SH-SY5Y (cell line): ENCODE measurements around the gene HNRNPM.

Source experiments
- GATA2 ChIP-seq: IDR thresholded peaks from 2 replicates; pipeline ENCODE4 v1.6.1; 2011; ENCODE audit warnings: mild to moderate bottlenecking, low read depth, low read length
- GATA3 ChIP-seq: IDR thresholded peaks from 2 replicates; pipeline ENCODE4 v1.6.1; 2011; ENCODE audit warnings: low read depth, mild to moderate bottlenecking, low read length, moderate library complexity

The HNRNPM gene, protein sequence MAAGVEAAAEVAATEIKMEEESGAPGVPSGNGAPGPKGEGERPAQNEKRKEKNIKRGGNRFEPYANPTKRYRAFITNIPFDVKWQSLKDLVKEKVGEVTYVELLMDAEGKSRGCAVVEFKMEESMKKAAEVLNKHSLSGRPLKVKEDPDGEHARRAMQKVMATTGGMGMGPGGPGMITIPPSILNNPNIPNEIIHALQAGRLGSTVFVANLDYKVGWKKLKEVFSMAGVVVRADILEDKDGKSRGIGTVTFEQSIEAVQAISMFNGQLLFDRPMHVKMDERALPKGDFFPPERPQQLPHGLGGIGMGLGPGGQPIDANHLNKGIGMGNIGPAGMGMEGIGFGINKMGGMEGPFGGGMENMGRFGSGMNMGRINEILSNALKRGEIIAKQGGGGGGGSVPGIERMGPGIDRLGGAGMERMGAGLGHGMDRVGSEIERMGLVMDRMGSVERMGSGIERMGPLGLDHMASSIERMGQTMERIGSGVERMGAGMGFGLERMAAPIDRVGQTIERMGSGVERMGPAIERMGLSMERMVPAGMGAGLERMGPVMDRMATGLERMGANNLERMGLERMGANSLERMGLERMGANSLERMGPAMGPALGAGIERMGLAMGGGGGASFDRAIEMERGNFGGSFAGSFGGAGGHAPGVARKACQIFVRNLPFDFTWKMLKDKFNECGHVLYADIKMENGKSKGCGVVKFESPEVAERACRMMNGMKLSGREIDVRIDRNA

GRCh38 chr19:8444677-8445487, at the start of gene HNRNPM:
Gene HNRNPM (plus strand): TSS chr19:8444975. CDS start chr19:8444999, 24 bp downstream.
- TF ChIP-seq GATA2, result no peak
- TF ChIP-seq GATA3, result no peak

- TF ChIP-seq GATA3 (no peak), GATA2 (no peak)
Measured at GRCh38 chr19:8395621-8396082, 49.1 kb upstream of the HNRNPM start.

- TF ChIP-seq GATA2 (no peak), GATA3 (no peak)
Measured at GRCh38 chr19:8396185-8396562, 48.6 kb upstream of the HNRNPM start.

DNA sequence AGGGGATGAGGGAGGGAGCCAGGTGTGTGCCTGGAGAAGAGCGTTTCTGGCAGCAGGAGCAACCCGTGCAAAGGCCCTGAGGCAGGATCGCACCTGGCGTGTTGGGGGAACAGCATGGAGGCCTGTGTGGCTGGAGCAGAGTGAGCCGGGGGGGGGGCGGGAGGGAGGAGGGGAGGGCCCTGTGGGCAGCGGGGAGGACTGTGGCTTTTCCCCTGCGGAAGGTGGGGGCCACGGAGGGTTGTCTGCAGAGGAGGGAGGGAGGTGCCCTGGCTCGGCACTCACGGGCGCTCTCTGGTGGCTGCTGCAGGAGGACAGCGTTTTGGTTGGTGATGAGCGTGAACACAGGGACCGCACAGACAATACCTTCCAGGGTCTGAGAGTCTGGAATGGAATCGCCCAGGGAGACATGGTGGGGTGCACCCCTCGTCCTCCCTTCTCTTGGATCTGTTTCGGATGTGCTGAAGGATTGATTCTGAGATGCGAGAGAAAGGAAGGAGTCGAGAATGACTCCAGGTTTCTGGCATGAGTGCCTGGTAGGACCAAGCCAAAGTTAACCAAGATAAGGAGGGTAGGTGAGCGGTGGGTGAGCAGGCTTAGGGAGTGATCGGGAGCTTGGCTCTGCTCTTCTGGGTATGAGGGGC, 48.1 kb upstream of the HNRNPM start:
- TF ChIP-seq GATA2 (no peak), GATA3 (no peak)

DNA sequence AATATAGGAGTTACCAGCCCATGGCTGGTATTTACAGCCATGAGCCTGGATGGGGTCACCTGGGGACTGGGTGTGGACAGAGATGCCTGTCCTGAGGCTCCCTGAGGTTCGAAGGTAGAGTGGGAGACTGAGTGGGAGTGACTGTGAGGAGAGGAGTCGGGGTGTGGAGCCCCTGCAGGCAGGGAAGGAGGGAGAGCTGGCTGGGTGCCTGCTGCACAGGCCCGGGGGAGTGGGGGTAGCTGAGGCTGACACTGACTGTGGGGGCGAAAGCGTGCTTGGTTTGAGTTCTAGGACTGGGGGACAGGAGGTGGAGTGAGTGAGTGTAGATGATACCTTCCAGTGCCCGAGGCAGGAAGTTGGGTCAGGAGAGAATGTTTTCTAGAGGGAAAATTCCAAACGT, 47.5 kb upstream of the HNRNPM start:
- TF ChIP-seq GATA3, result no peak
- no peak for TF ChIP-seq GATA2

- TF ChIP-seq GATA3 (no peak), GATA2 (no peak)
Measured at GRCh38 chr19:8397746-8398310, 46.9 kb upstream of the HNRNPM start.

DNA sequence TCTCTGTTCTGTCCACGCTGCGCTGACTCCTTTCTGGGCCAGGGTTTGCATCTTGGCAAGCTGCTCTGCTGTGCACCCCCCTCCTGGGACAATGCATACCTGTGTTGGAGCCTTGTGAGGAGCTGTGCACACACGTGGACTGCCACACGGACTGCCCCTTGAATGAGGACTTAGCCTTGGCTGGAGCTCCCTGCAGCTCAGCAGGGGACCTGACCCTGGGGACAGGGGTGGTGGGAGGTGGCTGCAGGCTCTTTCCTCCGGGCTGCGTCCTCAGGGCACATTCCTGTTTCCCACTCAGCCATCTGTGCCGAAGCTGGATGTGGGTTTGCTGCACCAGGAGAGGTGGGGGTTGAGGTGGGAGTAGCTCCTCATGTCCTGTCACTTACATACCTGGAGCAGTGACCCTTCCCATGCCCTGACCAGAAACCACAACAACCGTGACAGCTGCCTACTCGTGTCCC, 46.4 kb upstream of the HNRNPM start:
- TF ChIP-seq GATA3, result no peak
- no peak for TF ChIP-seq GATA2

- TF ChIP-seq GATA3 (no peak), GATA2 (no peak)
Measured at GRCh38 chr19:8399681-8400188, 45.0 kb upstream of the HNRNPM start.

DNA sequence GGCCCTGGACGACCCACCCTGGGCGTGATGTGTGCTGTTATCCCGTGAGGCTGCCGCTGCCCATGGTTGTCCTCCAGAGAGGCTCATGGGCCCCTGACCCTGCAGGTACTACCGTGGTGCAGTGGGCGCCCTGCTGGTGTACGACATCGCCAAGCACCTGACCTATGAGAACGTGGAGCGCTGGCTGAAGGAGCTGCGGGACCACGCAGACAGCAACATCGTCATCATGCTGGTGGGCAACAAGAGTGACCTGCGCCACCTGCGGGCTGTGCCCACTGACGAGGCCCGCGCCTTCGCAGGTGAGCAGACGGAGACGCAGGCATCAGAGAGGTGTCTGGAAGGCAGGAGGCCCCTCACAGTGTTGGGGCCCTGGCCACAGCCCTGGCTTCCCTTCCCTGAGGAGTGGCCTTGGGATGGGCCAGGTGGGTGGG, 42.8 kb upstream of the HNRNPM start:
- TF ChIP-seq GATA2 (no peak), GATA3 (no peak)

DNA sequence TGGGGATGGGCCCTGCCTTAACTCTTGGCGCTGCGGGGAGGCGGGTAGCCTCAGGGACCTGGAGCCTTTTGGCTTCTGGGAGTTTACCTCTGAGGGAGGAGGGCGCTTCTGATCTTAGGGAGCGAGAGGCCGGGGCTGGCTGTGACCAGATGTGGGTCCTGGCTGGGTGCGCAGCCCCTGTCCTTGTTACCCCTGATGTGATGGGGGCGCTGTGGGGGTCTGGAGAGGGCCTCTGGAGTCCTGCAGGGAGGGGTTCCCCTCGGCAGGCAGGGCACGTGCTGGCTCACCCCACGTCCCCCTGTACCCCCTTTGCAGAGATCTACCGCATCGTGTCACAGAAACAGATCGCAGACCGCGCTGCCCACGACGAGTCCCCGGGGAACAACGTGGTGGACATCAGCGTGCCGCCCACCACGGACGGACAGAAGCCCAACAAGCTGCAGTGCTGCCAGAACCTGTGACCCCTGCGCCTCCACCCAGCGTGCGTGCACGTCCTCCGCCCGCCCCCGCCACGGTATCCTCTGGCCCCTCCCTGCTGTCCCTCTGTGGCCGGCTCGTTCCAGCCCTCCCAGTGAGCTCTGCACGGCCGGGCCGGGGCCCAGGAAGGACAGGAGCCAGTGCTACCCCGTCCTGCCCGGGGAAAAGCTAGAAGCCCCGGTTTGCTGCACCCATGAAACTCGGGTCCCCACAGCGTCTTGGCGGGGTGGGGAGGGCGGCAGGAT, 41.5 kb upstream of the HNRNPM start:
- no peak for TF ChIP-seq GATA2
- TF ChIP-seq GATA3, result no peak

- TF ChIP-seq GATA3 (no peak), GATA2 (no peak)
Measured at GRCh38 chr19:8403820-8404109, 41.0 kb upstream of the HNRNPM start.

GRCh38 chr19:8404391-8405151, 40.2 kb upstream of the HNRNPM start:
- TF ChIP-seq GATA2, result no peak
- TF ChIP-seq GATA3, result no peak
